Endometrial microvascular endothelial cells (primary cell): Measurements from ENCODE around the gene SLC35D1. TPM values are rescaled to one million over a fixed set of nuclear protein-coding genes. Genes with fewer than 3 reads are reported as not detected.

Experiments used
- total RNA-seq: library from RNA; depleted of rRNA; stranded (reverse); fragments of >200 nt; gene quantifications from one replicate; pipeline ENCODE4 v1.2.3, GENCODE V29; 2015; ENCODE audit errors: inconsistent ontology term

SLC35D1 gene
- total RNA-seq, 1 donor from 2014 or later = 8.1 TPM

Other genes with a start within 250 kb of the SLC35D1 start
- gene DNAI4, start 129.3 kb downstream of the SLC35D1 start, total RNA-seq = 1.7 TPM
- 24.5 TPM for gene MIER1, start 129.2 kb downstream of the SLC35D1 start, total RNA-seq
- not detected for gene C1orf141, start 80.8 kb upstream of the SLC35D1 start, total RNA-seq
- not detected for gene IL23R, start 112.3 kb upstream of the SLC35D1 start, total RNA-seq